Trophoblast cell (in vitro differentiated cells and primary cell): ENCODE measurements around the gene RAB14.

ENCODE experiments used
- DNase-seq, 2 donors: peaks; one replicate each; pipeline ENCODE4 v3.0.0-alpha.2; 2016
- H2AFZ ChIP-seq: 2 replicates; pipeline ENCODE4 v1.6.1; 2013; ENCODE audit warnings: low read length, moderate library complexity, mild to moderate bottlenecking; ENCODE audit not compliant: insufficient read depth, poor library complexity
- H2AK5ac ChIP-seq: 2 replicates; pipeline ENCODE4 v1.6.1; 2013; ENCODE audit warnings: mild to moderate bottlenecking, low read length
- H2BK120ac ChIP-seq: 2 replicates; pipeline ENCODE4 v1.6.1; 2013; ENCODE audit warnings: low read length, mild to moderate bottlenecking, moderate library complexity; ENCODE audit not compliant: insufficient read depth, poor library complexity
- H2BK12ac ChIP-seq: 2 replicates; pipeline ENCODE4 v1.6.1; 2013; ENCODE audit warnings: mild to moderate bottlenecking, low read length, moderate library complexity
- H2BK5ac ChIP-seq: 2 replicates; pipeline ENCODE4 v1.6.1; 2013; ENCODE audit warnings: low read length, low read depth, moderate library complexity, mild to moderate bottlenecking; ENCODE audit not compliant: poor library complexity
- H3K14ac ChIP-seq: 2 replicates; pipeline ENCODE4 v1.6.1; 2013; ENCODE audit warnings: mild to moderate bottlenecking, low read length
- H3K18ac ChIP-seq: 2 replicates; pipeline ENCODE4 v1.6.1; 2013; ENCODE audit warnings: mild to moderate bottlenecking, low read length
- H3K23ac ChIP-seq: 2 replicates; pipeline ENCODE4 v1.6.1; 2013; ENCODE audit warnings: low read length
- H3K27ac ChIP-seq: 2 replicates; pipeline ENCODE4 v1.5.1; 2013; ENCODE audit warnings: low read depth, mild to moderate bottlenecking, inconsistent platforms, low read length, moderate library complexity
- H3K27me3 ChIP-seq: 2 replicates; pipeline ENCODE4 v1.6.1; 2013; ENCODE audit warnings: inconsistent platforms, mild to moderate bottlenecking, low read length, moderate library complexity; ENCODE audit not compliant: insufficient read depth
- H3K36me3 ChIP-seq, 2 experiments: 1 replicate in 1 of 2; 2 replicates in 1 of 2; pipeline ENCODE4 v1.6.1; 2013; ENCODE audit warnings: low read length in 2 of 2, mild to moderate bottlenecking in 2 of 2, moderate library complexity in 1 of 2; ENCODE audit not compliant: insufficient read depth in 2 of 2, control insufficient read depth in 1 of 2
- H3K4ac ChIP-seq: 2 replicates; pipeline ENCODE4 v1.6.1; 2013; ENCODE audit warnings: low read depth, mild to moderate bottlenecking, low read length, moderate library complexity
- H3K4me1 ChIP-seq, 2 experiments: 1 replicate in 1 of 2; 2 replicates in 1 of 2; pipeline ENCODE4 v1.6.1; 2013; ENCODE audit warnings: low read length in 2 of 2, mild to moderate bottlenecking in 2 of 2, moderate library complexity in 1 of 2; ENCODE audit not compliant: insufficient read depth in 2 of 2, control insufficient read depth in 1 of 2
- H3K4me2 ChIP-seq: 2 replicates; pipeline ENCODE4 v1.6.1; 2013; ENCODE audit warnings: inconsistent platforms, mild to moderate bottlenecking, low read length, moderate library complexity
- H3K4me3 ChIP-seq: 2 replicates; pipeline ENCODE4 v1.5.1; 2013; ENCODE audit warnings: mild to moderate bottlenecking, low read depth, low read length, inconsistent platforms
- H3K79me1 ChIP-seq: one replicate; pipeline ENCODE4 v1.6.1; 2013; ENCODE audit warnings: low read length
- H3K79me2 ChIP-seq: 2 replicates; pipeline ENCODE4 v1.6.1; 2013; ENCODE audit warnings: low read length, mild to moderate bottlenecking; ENCODE audit not compliant: control insufficient read depth, insufficient read depth, poor library complexity
- H3K9ac ChIP-seq: 2 replicates; pipeline ENCODE4 v1.6.1; 2013; ENCODE audit warnings: mild to moderate bottlenecking, low read length
- H3K9me3 ChIP-seq: 2 replicates; pipeline ENCODE4 v1.6.1; 2013; ENCODE audit warnings: low read depth, mild to moderate bottlenecking, control low read depth, inconsistent platforms, low read length; ENCODE audit not compliant: insufficient read depth
- H4K12ac ChIP-seq: 2 replicates; pipeline ENCODE4 v1.6.1; 2013; ENCODE audit warnings: low read depth, mild to moderate bottlenecking, low read length, moderate library complexity
- H4K8ac ChIP-seq: 2 replicates; pipeline ENCODE4 v1.6.1; 2013; ENCODE audit warnings: low read depth, mild to moderate bottlenecking, low read length, moderate library complexity
- H4K91ac ChIP-seq: one replicate; pipeline ENCODE4 v1.6.1; 2013; ENCODE audit warnings: low read depth, mild to moderate bottlenecking, low read length, moderate library complexity
- WGBS: extraction: QIAGEN DNeasy Blood & Tissue Kit; methylation state at CpG from one replicate; pipeline ENCODE4 v1.1.7; 2013; ENCODE audit warnings: missing lambda C conversion rate; ENCODE audit not compliant: insufficient read length, insufficient coverage; ENCODE audit errors: extremely low coverage; 5-methylcytosine and 5-hydroxymethylcytosine counted together

Gene RAB14

DNA sequence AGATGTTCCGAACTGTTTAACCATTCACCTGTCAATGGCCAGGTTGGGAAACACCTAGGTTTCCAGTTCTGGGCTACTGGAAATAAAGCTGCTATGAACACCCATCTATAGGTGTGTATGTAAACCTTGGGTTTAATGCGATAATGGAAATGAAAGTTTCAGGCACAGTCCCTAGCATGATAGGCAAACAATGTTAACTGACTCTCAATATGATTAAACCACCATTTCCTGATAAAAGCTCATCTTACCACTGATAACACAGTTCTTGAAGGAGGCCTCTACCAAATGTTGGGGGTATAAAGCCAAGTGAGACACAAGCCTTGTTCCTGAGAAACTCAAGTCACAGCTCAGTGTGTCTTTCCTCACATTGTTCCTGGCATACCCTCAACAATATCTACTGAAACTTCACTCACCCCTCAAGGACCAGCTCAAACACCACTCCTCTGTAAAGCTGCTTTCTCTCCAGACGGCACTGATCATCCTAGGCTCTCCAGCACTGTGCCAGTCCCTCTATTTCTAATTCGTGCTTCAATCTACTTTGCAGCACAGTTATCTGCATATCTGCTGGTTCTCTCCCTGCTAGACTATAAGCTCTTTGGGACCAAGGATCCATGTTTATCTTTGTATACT lies 15.8 kb downstream of the RAB14 start:
- Histone ChIP-seq H2BK120ac (no peak overlapping the region), H3K18ac (no peak overlapping the region), H3K79me2 (peaks cover 2% of the 10 kb centered on the region), H3K27me3 (no peaks in the 10 kb centered on the region), H3K4me1 (peaks cover 0 to 8% of the 10 kb centered on the region in 2 experiments), H4K91ac (no peak overlapping the region), H2AFZ (no peak overlapping the region), H3K23ac (no peak overlapping the region), H3K14ac (no peak overlapping the region), H3K4me3 (no peak overlapping the region), H3K27ac (no peak overlapping the region), H3K9me3 (no peaks in the 10 kb centered on the region), H4K12ac (no peak overlapping the region), H3K9ac (no peak overlapping the region), H4K8ac (no peak overlapping the region), H3K4me2 (no peak overlapping the region), H3K4ac (no peak overlapping the region), H3K79me1 (no peaks in the 10 kb centered on the region), H2BK12ac (no peak overlapping the region), H2BK5ac (no peak overlapping the region), H2AK5ac (no peak overlapping the region), H3K36me3 (peaks cover 4 to 8% of the 10 kb centered on the region in 2 experiments)
- WGBS: no CpG with 5 or more reads among the region's 4 CpGs
- DNase-seq: no peak

DNA sequence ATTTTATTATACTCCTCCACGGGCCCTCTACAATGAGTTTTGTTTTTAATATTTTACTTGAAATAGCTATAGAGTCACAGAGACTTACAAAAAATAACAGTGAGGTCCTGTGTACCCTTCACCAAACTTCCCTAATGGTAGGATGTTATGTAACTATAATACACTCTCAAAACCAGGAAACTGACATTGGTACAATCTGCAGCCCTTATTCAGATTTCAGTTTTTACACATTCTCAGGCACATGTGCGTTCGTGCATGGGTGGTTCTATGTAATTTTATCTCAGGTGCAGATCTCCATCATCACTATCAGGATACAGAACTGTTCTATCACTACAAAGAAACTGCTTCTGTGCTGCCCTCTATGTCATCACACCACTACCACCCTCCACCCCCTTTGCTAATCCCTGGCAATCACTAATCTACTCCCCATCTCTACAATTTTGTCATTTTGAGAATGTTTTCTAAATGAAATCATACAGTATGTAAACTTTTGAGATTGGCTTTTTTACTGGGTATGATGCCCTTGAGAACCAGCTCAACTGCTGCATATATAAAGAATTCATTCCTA lies 16.4 kb downstream of the RAB14 start:
- no CpG with 5 or more reads among the region's 3 CpGs for WGBS
- Histone ChIP-seq H3K4me2 (no peak overlapping the region), H2AFZ (no peak overlapping the region), H3K23ac (no peak overlapping the region), H3K36me3 (peaks cover 4 to 10% of the 10 kb centered on the region in 2 experiments), H3K27me3 (no peaks in the 10 kb centered on the region), H3K9ac (no peak overlapping the region), H3K4me1 (peaks cover 0 to 8% of the 10 kb centered on the region in 2 experiments), H3K9me3 (no peaks in the 10 kb centered on the region), H4K12ac (no peak overlapping the region), H3K4ac (no peak overlapping the region), H4K91ac (no peak overlapping the region), H2AK5ac (no peak overlapping the region), H3K79me1 (no peaks in the 10 kb centered on the region), H2BK5ac (no peak overlapping the region), H3K27ac (no peak overlapping the region), H2BK120ac (no peak overlapping the region), H3K18ac (no peak overlapping the region), H3K79me2 (peaks cover 2% of the 10 kb centered on the region), H2BK12ac (no peak overlapping the region), H3K14ac (no peak overlapping the region), H3K4me3 (no peak overlapping the region), H4K8ac (no peak overlapping the region)
- DNase-seq: peak in 1 of 2 donors; percentile 50

DNA sequence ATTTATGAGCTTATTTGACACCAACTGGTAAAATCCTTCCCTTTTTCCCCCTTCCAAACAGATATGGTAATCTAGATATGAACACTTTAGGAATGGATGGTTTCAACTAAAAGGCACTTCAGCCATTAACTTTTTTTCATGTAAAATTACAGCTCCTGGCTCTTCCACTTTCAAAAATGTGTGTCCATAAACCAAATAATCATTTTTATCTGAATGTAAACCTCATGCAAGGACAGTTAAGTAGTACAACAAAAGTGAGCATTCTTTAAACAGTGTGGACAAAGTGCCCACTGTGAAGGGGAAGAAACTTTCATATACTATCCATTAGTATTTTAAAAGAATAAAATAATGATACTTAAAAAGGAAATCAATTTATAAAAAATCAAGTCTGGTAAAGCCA lies 17.2 kb downstream of the RAB14 start:
- H2AFZ ChIP-seq: no peak overlapping the region
- no peak overlapping the region for H3K27ac ChIP-seq
- H2BK12ac ChIP-seq: no peak overlapping the region
- peaks cover 2% of the 10 kb centered on the region for H3K79me2 ChIP-seq
- no peak overlapping the region for H3K18ac ChIP-seq
- H2AK5ac ChIP-seq: no peak overlapping the region
- peaks cover 4 to 10% of the 10 kb centered on the region in 2 experiments for H3K36me3 ChIP-seq
- H3K23ac ChIP-seq: no peak overlapping the region
- H3K14ac ChIP-seq: no peak overlapping the region
- H4K91ac ChIP-seq: no peak overlapping the region
- H4K8ac ChIP-seq: no peak overlapping the region
- no peak overlapping the region for H3K9ac ChIP-seq
- no peak overlapping the region for H3K4ac ChIP-seq
- H3K4me3 ChIP-seq: no peak overlapping the region
- H2BK5ac ChIP-seq: no peak overlapping the region
- no peaks in the 10 kb centered on the region for H3K9me3 ChIP-seq
- no peak overlapping the region for H3K4me2 ChIP-seq
- H3K4me1 ChIP-seq: peaks cover 0 to 8% of the 10 kb centered on the region in 2 experiments
- H3K27me3 ChIP-seq: no peaks in the 10 kb centered on the region
- DNase-seq: no peak
- H2BK120ac ChIP-seq: no peak overlapping the region
- H4K12ac ChIP-seq: no peak overlapping the region
- no peaks in the 10 kb centered on the region for H3K79me1 ChIP-seq

DNA sequence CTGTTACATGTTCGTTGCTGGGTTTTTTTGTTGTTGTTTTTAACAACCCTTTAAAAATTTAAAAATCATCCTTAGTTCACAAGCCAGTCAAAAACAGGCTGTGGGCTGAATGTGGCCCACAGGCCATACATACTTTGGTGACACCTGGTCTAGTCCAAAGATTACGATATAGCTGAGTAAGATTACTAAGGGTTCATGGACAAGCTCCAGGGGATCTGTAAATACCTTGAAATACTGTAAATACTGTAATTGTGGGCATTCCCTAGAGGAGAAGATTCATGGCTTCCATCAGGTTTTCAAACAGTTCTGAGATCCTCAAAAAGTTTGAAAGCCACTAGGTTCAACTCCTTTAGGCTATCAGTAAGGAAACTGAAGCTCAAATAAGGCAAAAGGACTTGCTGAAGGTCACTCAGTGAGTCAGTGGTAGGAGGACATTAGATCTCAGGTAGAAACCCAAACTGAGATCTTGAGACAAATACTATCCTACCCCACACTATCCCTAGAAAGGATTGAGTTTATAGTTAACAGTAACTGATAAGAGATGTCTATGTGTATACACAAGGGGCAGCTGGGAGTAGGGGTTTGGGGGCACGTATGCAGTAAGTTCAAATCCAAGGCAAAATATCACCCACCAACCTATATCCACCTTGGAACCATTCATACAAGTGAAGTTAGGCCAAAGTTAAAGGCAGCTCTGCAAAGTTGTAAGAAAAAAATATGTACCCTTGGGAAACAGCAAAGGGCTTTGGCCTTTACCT lies 17.8 kb downstream of the RAB14 start:
- Histone ChIP-seq H2BK12ac (no peak overlapping the region), H3K9ac (no peak overlapping the region), H3K27me3 (no peaks in the 10 kb centered on the region), H3K79me1 (no peaks in the 10 kb centered on the region), H3K14ac (no peak overlapping the region), H3K4ac (no peak overlapping the region), H3K4me1 (peaks cover 0 to 8% of the 10 kb centered on the region in 2 experiments), H3K18ac (no peak overlapping the region), H3K4me2 (no peak overlapping the region), H3K4me3 (no peak overlapping the region), H3K23ac (no peak overlapping the region), H4K12ac (no peak overlapping the region), H2BK5ac (no peak overlapping the region), H2AK5ac (no peak overlapping the region), H2AFZ (no peak overlapping the region), H3K79me2 (peaks cover 2% of the 10 kb centered on the region), H3K9me3 (no peaks in the 10 kb centered on the region), H3K27ac (peak overlapping the region; percentile 37), H4K91ac (no peak overlapping the region), H3K36me3 (peaks cover 4 to 11% of the 10 kb centered on the region in 2 experiments), H2BK120ac (no peak overlapping the region), H4K8ac (no peak overlapping the region)
- no CpG with 5 or more reads among the region's 3 CpGs for WGBS
- DNase-seq: peak; percentile 55 to 83
